Putamen (tissue), 1 donor: ENCODE data around the gene TMEM235.
A peak's percentile ranks its signal among the peaks of the same experiment; 100 is the strongest.
"Not testable (repeated sequence)": the region's sequence is repeated elsewhere in the genome, so short reads cannot be mapped to it uniquely, and the experiment has no call there.

Experiments used
- DNase-seq: peaks from one replicate; pipeline ENCODE4 v3.0.0-alpha.2; 2016; ENCODE audit warnings: low spot score

The TMEM235 gene

DNA sequence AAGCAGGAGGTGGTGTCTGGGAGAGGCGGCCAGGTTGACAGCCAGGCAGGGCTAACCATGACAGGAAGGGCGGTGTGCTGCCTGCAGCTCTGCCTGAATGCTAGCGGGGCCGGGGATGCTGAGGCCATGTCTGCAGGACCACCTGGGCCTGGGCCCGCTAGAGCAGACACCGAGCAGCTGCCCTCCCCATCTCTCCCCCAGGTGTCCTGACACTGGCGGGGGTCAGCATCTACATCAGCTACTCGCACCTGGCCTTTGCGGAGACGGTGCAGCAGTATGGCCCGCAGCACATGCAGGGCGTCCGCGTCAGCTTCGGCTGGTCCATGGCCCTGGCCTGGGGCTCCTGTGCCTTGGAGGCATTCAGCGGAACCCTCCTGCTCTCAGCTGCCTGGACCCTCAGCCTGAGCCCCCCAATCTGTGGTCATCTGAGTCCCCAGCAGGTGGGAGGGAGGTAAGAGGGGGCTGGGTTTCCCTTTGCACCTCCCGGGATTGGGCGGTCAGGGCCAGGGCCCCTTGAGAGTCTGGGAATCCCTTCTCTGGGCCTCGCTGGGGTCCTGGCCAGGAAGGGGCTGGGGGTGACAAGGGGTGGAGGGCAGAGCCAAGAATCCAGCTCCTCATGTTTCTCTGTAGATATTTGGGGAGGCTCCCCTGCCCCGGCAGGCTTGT lies 7.5 kb downstream of the TMEM235 start:
- no peak for DNase-seq

DNA sequence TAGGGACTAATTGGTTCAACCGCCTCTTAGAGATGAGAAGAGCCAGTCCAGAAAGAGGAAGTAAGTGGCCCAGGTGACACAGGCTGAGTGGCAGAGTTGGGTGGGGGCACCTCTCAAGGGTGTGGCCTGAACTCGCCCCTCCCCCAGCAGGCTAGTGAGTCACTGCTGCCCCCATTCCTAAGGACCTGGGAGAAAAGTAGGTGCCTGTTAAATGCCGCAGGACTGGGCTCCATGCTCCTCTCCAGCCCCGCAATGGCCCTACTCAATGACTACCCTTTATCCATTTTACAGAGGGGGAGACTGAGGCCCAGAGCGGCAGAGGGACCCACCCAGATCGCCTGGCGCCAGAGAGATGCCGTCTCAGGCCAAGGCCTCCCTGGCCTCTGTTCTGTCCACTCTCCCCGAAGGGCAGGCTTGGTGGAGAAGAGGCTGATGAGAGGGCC lies 8.1 kb downstream of the TMEM235 start:
- no peak for DNase-seq

DNA sequence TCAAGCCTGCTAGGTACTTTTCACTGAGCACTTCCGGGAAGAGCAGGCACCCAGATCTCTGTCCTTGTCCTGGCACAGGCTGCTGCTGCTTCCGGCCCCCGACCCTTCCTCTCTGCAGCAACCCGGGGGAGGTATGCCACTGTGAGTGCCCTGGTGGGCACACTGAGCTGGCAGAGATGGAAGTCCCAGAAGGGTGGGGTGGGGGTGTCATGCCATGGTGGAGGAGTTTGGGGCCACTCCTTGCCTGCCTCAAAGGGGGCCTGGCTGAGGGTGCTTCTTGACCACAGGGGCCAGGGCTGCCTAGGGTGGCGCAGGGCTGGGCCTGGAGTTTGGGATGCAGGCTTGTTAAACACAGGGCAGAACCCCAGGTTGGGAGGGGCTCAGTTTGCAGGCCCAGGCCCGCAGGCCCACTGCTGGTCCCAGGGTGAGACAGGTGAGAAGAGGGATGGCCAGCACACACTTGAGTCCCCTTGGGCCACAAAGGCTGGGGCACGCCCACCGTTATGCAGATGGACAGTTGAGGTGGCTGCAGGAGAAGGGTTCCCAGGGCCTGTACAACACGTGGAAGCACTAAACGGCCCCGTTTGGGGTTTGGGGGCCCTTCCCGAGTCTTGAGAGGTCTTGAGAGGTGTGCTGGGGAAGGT lies 8.7 kb downstream of the TMEM235 start:
- DNase-seq = no peak

DNA sequence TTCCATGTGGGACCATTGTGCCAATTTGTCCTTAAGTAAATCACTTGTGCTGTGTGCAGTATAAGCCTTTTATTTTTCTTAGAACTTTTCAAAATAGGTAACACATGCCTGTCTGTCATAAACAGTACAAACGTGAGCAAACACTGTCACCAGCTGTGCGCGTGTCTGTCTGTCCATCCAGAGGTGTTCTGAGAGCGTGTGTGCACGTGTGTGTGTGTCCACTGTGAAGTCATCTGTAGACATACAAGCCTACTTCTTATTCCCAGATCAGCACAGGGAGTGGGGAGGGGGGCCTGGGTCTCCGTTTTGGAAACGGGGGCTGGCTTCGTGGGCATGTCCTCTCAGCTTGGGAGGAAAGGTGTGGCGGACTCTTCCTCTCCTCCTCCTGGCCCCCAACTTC lies 9.4 kb downstream of the TMEM235 start:
- DNase-seq = no peak

DNA sequence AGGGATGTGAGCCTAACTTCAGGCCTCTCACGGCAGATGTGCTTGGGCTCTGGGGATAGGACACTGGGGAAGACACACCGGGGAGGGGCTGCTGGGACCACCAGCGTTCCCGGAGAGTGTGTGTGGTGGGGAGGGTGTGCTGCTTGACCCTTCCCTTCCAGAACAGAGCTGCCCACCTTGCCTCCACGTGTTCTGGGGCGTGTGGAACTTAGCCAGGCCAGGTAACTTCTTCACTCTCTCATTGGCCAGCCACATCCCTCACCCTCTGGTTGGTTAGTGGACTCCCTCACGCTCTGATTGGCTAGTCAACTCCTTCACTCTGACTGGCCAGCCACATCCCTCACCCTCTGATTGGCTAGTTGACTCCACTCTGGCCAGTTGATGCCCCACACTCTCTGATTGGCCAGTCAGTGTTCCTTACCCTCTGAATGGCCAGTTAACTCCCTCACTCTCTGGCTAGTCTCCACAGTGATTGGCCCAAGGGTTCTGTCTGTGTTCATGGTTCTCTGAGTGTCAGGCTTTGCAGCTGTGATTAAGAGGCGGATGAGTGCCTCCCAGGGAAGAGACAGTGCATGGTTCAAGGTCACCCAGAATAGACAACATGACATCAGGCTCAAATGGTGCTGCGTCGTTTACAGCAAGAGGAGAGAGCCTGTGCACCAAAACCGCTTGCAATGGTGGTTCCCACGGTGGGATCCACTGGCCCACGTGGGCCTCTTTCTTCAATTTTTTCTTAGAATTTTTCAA lies 10.0 kb downstream of the TMEM235 start:
- peak; percentile 96 for DNase-seq

DNA sequence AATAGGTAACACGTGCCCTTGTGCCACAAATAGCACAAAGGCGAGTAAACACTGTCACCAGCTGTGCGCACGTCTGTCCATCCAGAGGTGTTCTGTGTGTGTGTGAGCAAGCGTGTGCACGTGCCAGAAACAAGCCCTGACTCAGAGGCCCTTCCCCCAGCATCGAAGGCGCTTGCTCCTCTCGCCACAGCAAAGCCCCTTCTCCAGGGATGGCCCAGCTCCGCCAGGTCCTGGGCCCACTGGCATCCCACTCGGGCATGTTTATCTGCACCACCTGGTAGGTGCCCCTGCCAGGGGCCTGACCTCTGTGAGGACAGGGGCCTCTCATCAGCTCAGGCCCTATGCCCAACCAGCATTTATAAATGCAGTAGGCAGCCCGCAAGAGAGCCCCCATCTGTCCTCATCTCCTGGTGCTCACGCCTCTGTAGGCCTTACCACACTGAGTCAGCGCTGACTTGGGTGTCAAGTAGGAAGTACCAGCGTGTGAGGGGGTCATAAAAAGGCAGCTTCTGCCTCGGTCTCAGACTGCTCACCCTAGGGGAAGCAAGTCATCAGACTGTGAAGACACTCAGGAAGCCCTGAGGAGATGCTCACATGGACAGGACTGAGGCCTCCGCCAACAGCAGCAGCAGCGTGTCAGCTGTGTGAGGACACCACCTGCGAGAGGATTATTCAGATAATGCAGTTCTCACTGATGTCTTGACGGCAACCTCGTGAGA lies 10.8 kb downstream of the TMEM235 start:
- no peak for DNase-seq

DNA sequence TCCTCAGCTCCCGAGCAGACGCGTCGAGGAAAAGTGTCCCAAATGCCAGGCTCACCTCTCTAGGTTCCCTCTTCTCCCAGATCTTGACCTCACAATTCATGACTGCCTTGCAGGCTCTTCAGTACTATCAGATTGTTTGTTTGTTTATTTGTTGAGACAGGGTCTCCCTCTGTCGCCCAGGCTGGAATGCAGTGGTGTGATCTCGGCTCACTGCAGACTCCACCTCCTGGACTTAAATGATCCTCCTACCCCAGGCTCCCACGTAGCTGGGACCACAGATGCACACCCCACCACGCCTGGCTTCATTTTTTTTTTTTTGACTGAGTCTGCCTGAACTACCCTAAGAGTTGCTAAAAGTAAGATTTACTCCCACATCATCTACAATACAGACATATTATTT lies 15.9 kb downstream of the TMEM235 start:
- DNase-seq = no peak

DNA sequence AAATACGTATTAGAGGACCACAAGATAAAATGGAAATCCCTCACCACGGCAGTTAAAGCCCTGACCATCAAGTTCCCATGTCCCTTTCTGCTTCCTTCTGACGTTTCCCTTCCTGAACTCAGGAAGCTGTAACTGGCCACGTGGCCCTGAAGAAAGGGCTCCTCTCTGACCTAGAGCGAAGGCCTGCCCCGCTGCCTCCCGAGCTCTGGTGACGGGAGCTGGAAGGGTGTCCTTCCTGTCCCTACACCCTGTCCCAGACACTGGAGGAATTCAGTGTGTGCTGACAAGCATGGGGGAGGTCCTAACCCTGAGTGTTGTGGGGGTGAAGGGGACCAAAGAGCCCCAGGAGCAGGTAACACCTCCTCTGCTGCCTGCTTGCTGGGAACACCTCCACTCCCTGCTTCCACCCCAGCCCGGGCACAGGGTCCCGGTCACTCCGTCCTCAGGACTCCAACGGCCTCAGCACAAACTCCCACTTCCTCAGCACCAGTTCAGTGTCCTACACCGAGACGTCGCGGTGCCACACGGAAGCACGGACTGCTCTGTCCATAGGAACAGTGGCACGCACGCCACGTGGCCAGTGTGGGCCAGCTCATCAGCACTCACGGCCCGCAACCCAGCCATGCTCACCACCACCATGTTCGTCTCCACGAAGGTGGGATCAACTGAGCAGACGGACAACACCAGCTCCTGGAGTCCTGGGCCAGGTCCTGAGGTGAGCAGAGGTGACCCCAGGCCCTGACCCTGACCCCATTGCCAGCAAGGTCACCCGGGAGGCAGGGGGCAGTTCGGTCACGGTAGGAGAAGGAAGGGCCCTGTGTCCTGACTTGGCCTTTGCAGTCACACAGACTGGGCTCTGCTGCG lies 16.9 kb downstream of the TMEM235 start:
- no peak for DNase-seq

DNA sequence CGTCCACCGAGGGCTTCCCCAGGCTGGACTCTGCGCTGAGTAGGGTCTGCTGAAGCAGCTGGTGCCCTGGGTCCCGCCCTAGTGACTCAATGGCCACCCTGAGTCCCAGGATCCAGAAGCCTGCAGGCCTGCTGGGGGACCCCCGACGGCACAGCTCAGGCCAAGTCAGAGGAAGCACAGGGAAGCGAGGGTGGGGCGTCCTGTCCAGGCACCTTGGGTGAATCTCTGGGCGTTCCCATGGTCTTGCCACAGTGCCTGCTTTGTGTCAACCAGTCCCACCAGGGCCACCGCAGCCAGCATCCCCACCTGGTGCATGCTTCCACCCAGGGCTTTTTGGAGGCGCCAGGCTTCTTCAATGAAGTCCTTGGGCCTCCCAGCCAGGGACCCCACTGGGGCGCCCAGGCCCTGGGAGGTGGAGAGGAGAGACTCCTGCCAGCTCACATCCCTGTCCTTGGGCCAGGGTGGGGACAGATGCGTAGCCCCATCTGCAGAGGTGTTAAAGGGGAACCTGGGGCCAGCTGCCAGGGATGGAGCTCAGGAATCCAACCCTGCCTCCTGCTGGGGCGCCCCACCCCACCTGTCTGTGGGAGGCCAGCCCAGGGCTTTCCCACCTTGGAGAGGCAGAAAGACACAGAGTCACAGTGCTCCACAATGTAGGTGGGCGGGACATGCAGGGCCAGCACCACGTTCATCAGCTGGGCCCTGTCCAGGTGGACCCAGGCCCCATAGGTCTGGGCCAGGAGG lies 17.8 kb downstream of the TMEM235 start:
- no peak for DNase-seq

DNA sequence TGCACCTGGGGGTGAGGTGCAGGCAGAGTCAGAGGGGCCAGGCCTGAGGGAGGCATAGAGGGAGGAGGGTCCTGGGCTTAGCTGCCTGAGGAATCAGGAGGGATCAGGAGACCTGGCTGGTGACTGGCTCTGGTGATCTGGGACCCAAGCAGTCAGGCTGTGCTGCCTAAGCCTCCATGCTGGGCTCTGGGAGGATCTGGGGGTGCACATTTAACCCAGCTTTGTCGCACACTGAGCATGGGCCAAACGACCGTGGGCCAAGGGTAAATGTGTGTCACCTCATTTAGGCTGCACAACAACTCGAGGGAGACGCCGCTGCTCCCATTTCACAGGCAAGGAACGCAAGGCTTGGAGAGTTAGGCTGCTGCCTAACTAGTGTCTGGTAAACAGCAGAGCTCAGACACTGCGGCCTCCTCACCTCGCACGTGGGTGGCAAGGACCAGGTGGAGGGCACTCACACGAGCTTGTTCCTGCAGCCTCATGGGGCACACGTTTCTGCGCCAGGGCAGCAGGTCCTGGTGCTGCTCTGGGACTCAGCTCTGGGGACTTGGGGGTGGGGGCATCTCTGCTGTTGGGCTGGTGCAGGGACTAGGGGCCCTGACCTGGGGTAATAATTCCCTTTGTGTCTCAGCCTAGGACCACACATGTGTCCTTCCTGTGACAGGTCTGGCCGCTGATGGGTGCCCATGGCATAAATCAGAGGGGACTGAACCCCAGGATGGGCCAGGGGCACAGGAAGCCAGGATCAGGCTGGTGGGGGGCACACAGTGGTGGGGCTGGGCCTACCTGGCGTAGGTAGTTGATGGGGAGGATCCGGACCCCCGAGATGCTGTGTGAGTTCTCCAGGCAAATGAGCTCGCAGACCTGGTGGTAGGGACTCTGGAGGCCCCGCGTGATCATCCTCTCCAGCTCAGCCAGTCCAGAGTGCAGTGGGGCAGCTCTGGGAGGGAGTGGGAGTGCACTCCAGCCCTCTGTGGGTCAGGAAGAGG lies 18.7 kb downstream of the TMEM235 start:
- DNase-seq = no peak

DNA sequence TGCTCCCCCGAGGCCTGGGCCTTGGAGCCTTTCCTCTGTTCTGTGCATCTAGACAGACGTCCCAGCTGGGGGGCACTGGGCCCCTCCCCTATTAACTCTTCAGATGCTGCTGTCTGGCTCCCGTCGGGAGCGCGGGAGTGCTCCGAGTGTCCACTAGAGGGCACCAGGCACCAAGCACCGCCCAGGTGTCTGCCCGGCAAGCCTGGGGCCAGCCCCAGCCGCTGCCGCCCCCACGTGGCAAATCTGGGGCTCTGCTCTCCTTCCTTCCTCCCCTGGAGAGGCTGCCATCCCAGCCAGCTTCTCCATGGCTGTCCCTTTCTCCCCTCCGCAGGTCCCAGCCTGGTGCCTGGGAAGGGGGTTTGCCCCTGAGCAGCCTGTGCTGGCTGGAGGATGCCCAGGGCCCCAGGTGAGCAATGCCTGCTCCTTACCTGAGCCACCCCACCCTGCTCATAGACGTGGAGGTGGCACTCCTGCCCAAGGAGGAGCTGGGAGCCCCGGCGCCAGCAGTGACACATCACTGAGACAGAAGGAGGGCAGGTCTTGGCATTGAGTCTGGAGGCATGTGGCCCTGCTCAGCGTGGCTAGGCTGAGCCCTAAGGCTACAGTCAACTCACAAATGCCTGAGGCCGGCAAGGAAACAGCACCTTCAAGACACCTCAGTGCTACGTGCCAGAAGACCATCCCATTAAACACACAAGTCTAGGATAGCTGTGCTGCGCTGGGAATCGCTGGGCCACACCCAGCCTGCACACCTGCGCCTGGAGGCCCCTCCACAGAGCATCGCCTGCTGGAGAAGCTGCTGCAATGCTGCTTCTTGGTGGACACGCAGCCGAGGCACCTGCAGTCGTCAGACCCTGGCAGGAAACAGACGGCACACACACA lies 19.7 kb downstream of the TMEM235 start:
- peak; percentile 85 for DNase-seq

DNA sequence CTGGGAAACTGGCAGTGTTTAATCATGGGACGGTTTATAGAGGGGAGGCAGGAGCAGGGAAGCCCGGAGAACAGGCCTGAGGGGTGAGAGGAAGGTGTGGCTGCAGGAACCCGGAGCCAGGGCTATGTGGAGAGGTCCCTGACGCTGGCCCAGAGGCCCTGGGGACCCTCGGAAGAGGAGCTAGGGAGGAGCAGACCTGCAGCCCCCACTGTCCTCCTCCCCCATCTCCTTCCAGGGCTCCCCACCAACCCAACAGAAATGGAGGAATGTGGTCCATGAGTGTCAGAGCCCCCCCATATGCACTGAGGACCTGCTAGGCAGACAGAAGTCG lies 20.3 kb downstream of the TMEM235 start:
- DNase-seq = no peak

DNA sequence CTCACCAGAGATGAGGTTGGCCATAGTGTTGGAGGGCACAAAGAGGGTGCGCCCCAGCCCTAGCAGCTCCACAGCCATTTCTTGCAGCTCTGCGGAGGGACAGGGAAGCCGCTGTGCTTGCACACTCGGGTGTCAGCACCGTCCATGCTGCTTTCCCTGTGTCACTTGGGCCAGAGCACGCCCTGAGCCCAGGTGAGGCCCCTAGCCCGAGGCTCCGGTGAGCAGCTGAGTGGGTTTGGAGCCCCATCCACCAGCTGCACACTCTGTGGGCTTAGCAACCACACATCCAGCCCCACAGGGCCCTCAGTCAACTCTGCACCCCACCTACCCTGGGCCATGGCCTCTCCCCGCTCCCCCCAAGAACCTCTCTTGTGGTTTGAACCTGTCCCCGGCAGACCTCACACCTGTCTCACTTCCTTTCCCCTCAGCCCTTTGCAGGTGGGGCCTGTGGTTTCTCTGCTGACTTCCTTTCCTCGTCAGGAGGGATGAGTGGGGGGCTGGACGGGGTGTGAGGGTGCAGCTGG lies 20.7 kb downstream of the TMEM235 start:
- DNase-seq = no peak

DNA sequence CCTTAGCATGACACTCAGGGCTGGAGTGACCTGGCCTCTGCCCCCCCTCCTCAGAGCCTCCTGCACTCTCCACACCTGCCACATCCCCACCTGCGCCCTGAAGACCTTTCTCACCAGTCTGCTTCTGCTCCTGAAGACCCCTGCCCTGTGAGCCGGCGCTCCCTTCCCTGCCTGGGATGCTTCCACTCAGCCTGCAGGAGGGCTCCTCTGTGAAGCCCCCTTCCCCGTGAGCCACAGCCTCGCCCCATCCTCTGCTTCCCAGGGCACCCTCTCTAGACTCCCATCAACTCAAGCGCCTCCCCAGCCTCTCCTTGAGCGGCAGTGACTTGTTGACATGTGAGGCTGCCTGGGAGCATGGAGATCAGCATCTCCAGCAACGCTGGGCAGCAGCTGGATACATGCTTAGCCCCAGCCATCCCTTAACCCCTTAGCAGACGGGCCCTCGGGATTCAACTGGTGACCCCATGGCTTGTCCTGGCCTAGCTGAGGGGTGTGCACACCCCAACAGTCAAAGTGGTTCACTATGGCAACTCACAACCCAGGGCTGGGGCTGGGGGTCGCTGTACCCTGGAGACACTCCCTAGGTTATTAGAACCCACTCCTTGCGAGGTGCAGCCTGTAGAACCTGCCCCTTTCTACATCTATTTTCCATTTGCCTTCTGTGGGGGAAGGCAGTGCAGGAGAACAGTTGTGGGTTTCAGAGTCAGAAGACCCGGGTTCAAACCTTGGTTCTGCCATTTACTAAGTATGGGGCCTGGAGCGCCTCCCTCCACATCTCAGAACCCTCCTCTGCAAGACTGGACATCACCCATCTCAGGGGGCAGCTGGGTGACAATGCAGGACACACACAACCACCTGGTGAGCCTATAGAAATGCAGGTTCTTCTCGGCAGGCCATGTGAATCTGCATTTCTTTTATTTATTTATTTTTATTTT lies 21.5 kb downstream of the TMEM235 start:
- no peak for DNase-seq

DNA sequence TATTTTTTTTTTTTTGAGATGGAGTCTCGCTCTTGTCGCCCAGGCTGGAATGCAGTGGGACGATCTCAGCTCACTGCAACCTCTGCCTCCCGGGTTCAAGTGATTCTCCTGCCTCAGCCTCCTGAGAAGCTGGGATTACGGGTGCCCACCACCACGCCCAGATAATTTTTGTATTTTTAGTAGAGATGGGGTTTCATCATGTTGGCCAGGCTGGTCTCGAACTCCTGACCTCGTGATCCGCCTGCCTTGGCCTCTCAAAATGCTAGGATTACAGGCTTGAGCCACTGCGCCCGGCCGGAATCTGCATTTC lies 22.2 kb downstream of the TMEM235 start:
- not testable (repeated sequence) for DNase-seq

DNA sequence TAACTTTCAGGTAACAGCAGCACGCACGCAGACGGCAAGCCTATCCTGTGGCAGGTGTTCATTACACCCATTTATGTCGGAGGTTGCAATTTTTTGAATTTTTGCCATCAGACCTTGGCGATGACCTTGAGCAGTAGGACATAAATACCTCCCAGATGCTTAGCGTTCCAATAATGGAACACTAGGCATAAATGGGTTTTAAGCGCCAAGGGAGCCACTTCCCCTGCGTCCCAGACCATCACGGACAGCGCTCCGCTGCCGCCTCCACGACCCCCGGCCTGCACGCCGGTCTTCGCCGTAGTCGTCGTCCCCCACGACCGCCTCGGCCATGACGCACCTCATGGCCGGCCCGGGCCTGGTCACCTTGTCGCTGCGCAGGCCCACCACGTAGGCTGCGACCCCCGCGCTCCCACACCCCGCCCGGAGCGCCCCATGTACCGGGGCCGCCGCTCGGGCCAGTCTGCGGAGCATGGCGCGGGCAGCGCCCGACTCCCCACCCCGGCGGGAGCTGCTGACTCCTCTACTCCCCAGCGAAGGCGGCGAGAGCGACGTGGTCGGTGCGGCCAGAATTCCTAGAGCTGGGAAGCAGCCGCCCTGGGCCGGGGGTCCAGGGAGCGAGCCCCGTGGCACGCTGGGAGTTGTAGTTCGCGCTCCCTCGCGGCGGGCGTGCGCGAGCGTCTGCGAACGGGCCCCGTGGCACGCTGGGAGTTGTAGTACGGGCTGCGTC lies 22.7 kb downstream of the TMEM235 start:
- DNase-seq = peak; percentile 84
